HEK293 (cell line): ENCODE results near the gene TMEM244.

ENCODE experiments used
- CTCF ChIP-seq: fragments of 450-650 bp; formaldehyde crosslinking; IDR thresholded peaks from 2 replicates; pipeline ENCODE4 v1.5.1; 2016; ENCODE audit warnings: missing biosample characterization, missing genetic modification characterization
- GLIS2 ChIP-seq: fragments of 450-650 bp; formaldehyde crosslinking; IDR thresholded peaks from 2 replicates; pipeline ENCODE4 v1.5.1; 2016; ENCODE audit warnings: missing biosample characterization, missing genetic modification characterization
- ZSCAN30 ChIP-seq: fragments of 450-650 bp; IDR thresholded peaks from 2 replicates; pipeline ENCODE4 v1.5.1; 2018; ENCODE audit warnings: missing biosample characterization, mild to moderate bottlenecking, missing genetic modification characterization, moderate library complexity
- TF ChIP-seq, protein P1 (sequence below): fragments of 450-650 bp; IDR thresholded peaks from 2 replicates; pipeline ENCODE4 v1.5.1; 2018; ENCODE audit warnings: missing biosample characterization, missing genetic modification characterization

DNA sequence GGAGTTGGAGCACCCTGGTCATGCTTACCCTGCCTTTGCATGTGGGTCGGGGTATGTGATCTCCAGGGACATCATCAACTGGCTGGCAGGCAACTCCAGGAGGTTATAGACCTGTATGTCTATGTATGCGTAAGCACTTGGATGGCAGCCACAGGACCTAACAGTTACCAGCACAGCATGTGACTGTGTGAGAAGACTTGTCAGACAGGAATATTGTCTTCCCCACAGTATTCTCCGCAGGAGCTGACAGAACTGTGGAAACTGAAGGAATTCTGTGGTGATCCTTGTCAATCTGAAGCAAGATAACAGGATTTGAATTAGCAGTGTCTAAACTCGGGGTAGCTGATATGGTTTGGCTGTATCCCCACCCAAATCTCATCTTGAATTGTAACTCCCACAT is 59.2 kb downstream of the TMEM244 start:
- TF ChIP-seq ZSCAN30 (no peak), GLIS2 (tag by site-specific recombination) (no peak), CTCF (tag by site-specific recombination) (no peak)
- TF ChIP-seq, protein P1, sequence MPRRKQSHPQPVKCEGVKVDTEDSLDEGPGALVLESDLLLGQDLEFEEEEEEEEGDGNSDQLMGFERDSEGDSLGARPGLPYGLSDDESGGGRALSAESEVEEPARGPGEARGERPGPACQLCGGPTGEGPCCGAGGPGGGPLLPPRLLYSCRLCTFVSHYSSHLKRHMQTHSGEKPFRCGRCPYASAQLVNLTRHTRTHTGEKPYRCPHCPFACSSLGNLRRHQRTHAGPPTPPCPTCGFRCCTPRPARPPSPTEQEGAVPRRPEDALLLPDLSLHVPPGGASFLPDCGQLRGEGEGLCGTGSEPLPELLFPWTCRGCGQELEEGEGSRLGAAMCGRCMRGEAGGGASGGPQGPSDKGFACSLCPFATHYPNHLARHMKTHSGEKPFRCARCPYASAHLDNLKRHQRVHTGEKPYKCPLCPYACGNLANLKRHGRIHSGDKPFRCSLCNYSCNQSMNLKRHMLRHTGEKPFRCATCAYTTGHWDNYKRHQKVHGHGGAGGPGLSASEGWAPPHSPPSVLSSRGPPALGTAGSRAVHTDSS (tag by site-specific recombination), result no peak
